Kidney epithelial cell (primary cell): Measurements from ENCODE around the gene SKAP1. TPM values are rescaled to one million over a fixed set of nuclear protein-coding genes. Genes with fewer than 3 reads are reported as not detected.
"Not testable (repeated sequence)": the region's sequence is repeated elsewhere in the genome, so short reads cannot be mapped to it uniquely, and the experiment has no call there.

Experiments
- DNase-seq: peaks from one replicate; pipeline ENCODE4 v3.0.0-alpha.2; 2010; ENCODE audit warnings: low read depth
- H3K27me3 ChIP-seq: 2 replicates; pipeline ENCODE4 v1.6.0; 2011; ENCODE audit warnings: low read length; ENCODE audit not compliant: control insufficient read depth, insufficient read depth
- H3K36me3 ChIP-seq: 2 replicates; pipeline ENCODE4 v1.5.1; 2011; ENCODE audit warnings: low read length; ENCODE audit not compliant: control insufficient read depth, insufficient read depth
- H3K4me3 ChIP-seq: 2 replicates; pipeline ENCODE4 v1.5.1; 2011; ENCODE audit warnings: low read depth, mild to moderate bottlenecking, control low read depth, low read length
- total RNA-seq: library from RNA; depleted of rRNA; stranded (reverse); fragments of >200 nt; gene quantifications from 2 replicates; pipeline ENCODE4 v1.2.3, GENCODE V29; 2015
- TF ChIP-seq, protein P1 (sequence below): IDR thresholded peaks from 2 replicates; pipeline ENCODE4 v1.5.1; 2011; ENCODE audit warnings: mild to moderate bottlenecking, moderate library complexity, low read length, control low read depth, inconsistent platforms; ENCODE audit not compliant: insufficient read depth, poor library complexity, severe bottlenecking

SKAP1 gene
- total RNA-seq, 1 donor from 2014 or later, result 5.6 TPM

- Histone ChIP-seq H3K36me3 (no peaks in the 10 kb centered on the region), H3K27me3 (no peaks in the 10 kb centered on the region), H3K4me3 (no peak overlapping the region)
- TF ChIP-seq, protein P1, sequence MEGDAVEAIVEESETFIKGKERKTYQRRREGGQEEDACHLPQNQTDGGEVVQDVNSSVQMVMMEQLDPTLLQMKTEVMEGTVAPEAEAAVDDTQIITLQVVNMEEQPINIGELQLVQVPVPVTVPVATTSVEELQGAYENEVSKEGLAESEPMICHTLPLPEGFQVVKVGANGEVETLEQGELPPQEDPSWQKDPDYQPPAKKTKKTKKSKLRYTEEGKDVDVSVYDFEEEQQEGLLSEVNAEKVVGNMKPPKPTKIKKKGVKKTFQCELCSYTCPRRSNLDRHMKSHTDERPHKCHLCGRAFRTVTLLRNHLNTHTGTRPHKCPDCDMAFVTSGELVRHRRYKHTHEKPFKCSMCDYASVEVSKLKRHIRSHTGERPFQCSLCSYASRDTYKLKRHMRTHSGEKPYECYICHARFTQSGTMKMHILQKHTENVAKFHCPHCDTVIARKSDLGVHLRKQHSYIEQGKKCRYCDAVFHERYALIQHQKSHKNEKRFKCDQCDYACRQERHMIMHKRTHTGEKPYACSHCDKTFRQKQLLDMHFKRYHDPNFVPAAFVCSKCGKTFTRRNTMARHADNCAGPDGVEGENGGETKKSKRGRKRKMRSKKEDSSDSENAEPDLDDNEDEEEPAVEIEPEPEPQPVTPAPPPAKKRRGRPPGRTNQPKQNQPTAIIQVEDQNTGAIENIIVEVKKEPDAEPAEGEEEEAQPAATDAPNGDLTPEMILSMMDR, result no peak
- no peak for DNase-seq
Measured at GRCh38 chr17:48187872-48188608, 242.0 kb downstream of the SKAP1 start.

- not testable (repeated sequence) for DNase-seq, H3K4me3 ChIP-seq, H3K36me3 ChIP-seq, H3K27me3 ChIP-seq
Measured at GRCh38 chr17:48186317-48186716, 243.7 kb downstream of the SKAP1 start.

- H3K36me3 ChIP-seq, result no peaks in the 10 kb centered on the region
- H3K27me3 ChIP-seq, result no peaks in the 10 kb centered on the region
- DNase-seq, result no peak
- TF ChIP-seq, protein P1, result no peak
- no peak overlapping the region for H3K4me3 ChIP-seq
Measured at GRCh38 chr17:48184721-48185120, 245.3 kb downstream of the SKAP1 start.

DNA sequence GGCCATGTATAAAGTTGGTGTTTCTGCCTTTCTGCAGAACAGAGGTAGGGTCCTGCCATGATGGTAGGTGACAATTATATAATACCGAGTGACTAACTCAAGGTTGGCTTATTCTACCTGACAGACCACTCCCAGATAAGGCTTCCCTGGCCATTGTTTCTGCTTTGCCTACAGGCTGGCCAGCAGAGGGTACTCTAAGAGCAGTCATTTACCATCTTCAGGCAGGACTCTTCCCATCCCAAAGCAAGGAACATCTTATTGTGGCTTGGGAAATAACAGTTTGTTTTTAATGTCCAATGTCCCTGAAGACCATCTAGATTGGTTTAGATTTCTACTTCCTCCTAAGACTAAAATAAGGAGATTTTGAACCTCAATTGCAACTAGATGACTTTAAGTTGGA lies 248.4 kb downstream of the SKAP1 start:
- H3K36me3 ChIP-seq, result no peaks in the 10 kb centered on the region
- H3K27me3 ChIP-seq, result no peaks in the 10 kb centered on the region
- H3K4me3 ChIP-seq, result no peak overlapping the region
- TF ChIP-seq, protein P1, result peak; percentile 77
- DNase-seq, result no peak

GRCh38 chr17:48180842-48181629 lies 249.0 kb downstream of the SKAP1 start:
- H3K36me3 ChIP-seq, result no peaks in the 10 kb centered on the region
- H3K27me3 ChIP-seq, result no peaks in the 10 kb centered on the region
- TF ChIP-seq, protein P1, result no peak
- H3K4me3 ChIP-seq, result no peak overlapping the region
- DNase-seq, result no peak

DNA sequence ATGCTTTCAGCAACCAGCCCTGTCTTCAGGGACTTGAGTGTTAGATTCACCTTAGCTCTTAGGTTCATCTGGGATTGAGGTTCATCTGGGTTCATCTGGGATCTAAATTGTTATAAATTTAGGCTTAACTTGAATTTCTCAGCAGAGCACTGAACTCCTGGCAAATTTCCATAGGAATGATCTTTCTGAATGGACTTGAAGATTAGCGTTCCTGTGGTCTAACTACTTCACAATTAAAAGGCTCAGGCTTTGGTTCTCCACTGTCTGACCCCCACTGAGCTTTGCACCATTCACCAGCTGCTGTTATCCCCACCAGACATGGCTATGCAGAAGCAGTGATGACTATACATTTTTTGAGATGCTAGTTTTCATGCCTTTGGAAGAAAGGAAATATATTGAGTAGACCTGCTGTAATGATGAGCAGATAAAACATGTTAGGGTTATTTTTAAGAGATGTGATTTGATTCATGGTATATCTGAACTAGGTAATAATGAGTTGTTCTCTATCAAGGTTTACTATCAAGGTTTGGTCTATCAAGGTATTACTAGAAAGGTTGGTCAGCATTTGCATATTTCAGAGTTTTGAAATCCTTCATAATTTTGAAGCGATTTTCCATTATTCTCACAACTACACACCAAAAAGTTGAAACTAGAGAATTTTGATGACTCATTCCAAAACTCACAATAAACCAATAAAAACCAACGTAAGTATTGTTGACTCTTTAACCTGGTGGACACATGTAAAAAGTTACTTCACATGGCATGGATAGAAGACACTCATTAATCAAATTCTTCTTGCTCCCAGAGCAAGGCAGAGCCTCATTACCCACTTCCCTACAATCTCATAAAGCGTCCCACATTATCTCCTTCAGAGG lies 250.7 kb downstream of the SKAP1 start:
- DNase-seq, result no peak
- H3K36me3 ChIP-seq, result no peaks in the 10 kb centered on the region
- H3K4me3 ChIP-seq, result no peak overlapping the region
- H3K27me3 ChIP-seq, result no peaks in the 10 kb centered on the region
- TF ChIP-seq, protein P1, result no peak
